ENCODE data around the gene TMEM135. TPM values are rescaled to one million over a fixed set of nuclear protein-coding genes. Genes with fewer than 3 reads are reported as not detected.

Gene TMEM135
- polyA plus RNA-seq, 1 of the 3 experiments (the other 2 are of a cell fraction) = 3.0 TPM

- no peaks in the 10 kb centered on the region for H3K79me2 ChIP-seq (ENCODE audit: insufficient read depth)
- no peaks in the 10 kb centered on the region for H3K27me3 ChIP-seq (ENCODE audit: insufficient read depth)
- no peaks in the 10 kb centered on the region for H3K36me3 ChIP-seq (replicated peaks in 1 of 2; ENCODE audit: control insufficient read depth in 1 of 2, insufficient read depth in 2 of 2, low read length in 1 of 2)
- POLR2A ChIA-PET = no interaction called here
- CTCF ChIA-PET = no interaction called here
- DNase-seq = no peak
- peaks cover 5% of the 10 kb centered on the region for H3F3A ChIP-seq (replicated peaks; ENCODE audit: insufficient read depth)
- no peak overlapping the region for H3K27ac ChIP-seq (ENCODE audit: low read depth in 2 of 2, low read length in 1 of 2)
- H3K9me2 ChIP-seq = no peaks in the 10 kb centered on the region
- H2AFZ ChIP-seq (ENCODE audit: low read depth) = no peak overlapping the region
- TF ChIP-seq PBX3 (IDR thresholded peaks at IDR 0.05) (no peak), CTCF (IDR thresholded peaks at IDR 0.05) (no peak), RAD21 (IDR thresholded peaks at IDR 0.05; ENCODE audit: low read length) (no peak), POLR2AphosphoS5 (IDR thresholded peaks at IDR 0.05; ENCODE audit: low read depth, low read length) (no peak), TAF1 (IDR thresholded peaks at IDR 0.05; ENCODE audit: borderline replicate concordance, low read depth, low read length) (no peak), USF2 (IDR thresholded peaks at IDR 0.05; ENCODE audit: borderline replicate concordance, low read depth, low read length) (no peak), ELF1 (IDR thresholded peaks at IDR 0.05) (no peak), USF1 (IDR thresholded peaks at IDR 0.05; ENCODE audit: borderline replicate concordance, low read depth) (no peak), EZH2phosphoT487 (IDR thresholded peaks at IDR 0.05; ENCODE audit: borderline replicate concordance, low read depth) (no peak)
- no peak overlapping the region for H3K4me2 ChIP-seq
- H3K9me3 ChIP-seq = no peaks in the 10 kb centered on the region
- no peaks in the 10 kb centered on the region for H4K20me1 ChIP-seq (ENCODE audit: insufficient read depth)
- H3K4me3 ChIP-seq (ENCODE audit: low read depth in 2 of 2, low read length in 1 of 2) = no peak overlapping the region
- H3K9ac ChIP-seq = no peak overlapping the region
- H3K4me1 ChIP-seq (ENCODE audit: control insufficient read depth in 1 of 2, insufficient read depth in 2 of 2, low read depth in 1 of 2, low read length in 1 of 2) = peaks cover 0 to under 1% of the 10 kb centered on the region in 2 experiments; a peak in 1 of 4 replicates
- 94% methylated on average over 2 of the region's 2 CpGs for WGBS (ENCODE audit: low lambda C conversion rate)
Observed at GRCh38 chr11:87254562-87254961, 216.8 kb downstream of the TMEM135 start.

GRCh38 chr11:87255589-87255988 lies 217.9 kb downstream of the TMEM135 start:
- Histone ChIP-seq H3F3A (replicated peaks; ENCODE audit: insufficient read depth) (peaks cover 5% of the 10 kb centered on the region), H2AFZ (ENCODE audit: low read depth) (no peak overlapping the region), H3K36me3 (replicated peaks in 1 of 2; ENCODE audit: control insufficient read depth in 1 of 2, insufficient read depth in 2 of 2, low read length in 1 of 2) (no peaks in the 10 kb centered on the region), H3K4me1 (ENCODE audit: control insufficient read depth in 1 of 2, insufficient read depth in 2 of 2, low read depth in 1 of 2, low read length in 1 of 2) (peaks cover 0 to 11% of the 10 kb centered on the region in 2 experiments; a peak in 2 of 4 replicates), H3K79me2 (ENCODE audit: insufficient read depth) (no peaks in the 10 kb centered on the region), H3K9me3 (no peaks in the 10 kb centered on the region), H3K4me2 (no peak overlapping the region), H3K27ac (ENCODE audit: low read depth in 2 of 2, low read length in 1 of 2) (no peak overlapping the region), H3K27me3 (ENCODE audit: insufficient read depth) (no peaks in the 10 kb centered on the region), H3K4me3 (ENCODE audit: low read depth in 2 of 2, low read length in 1 of 2) (no peak overlapping the region), H3K9ac (no peak overlapping the region), H3K9me2 (no peaks in the 10 kb centered on the region), H4K20me1 (ENCODE audit: insufficient read depth) (no peaks in the 10 kb centered on the region)
- ChIA-PET POLR2A (no interaction called here), CTCF (interaction anchor here (0.8 kb wide), 1 partner anchor 159 kb away, joined by 3 read pairs; no protein-coding TSS in a partner anchor)
- no peak for TF ChIP-seq FOXJ3 (CRISPR knock-in tag; IDR thresholded peaks at IDR 0.05)
- TF ChIP-seq NFIC (IDR thresholded peaks at IDR 0.05; ENCODE audit: borderline replicate concordance) = no peak
- TF ChIP-seq EZH2phosphoT487 (IDR thresholded peaks at IDR 0.05; ENCODE audit: borderline replicate concordance, low read depth) = no peak
- TF ChIP-seq FOXM1 (IDR thresholded peaks at IDR 0.05; ENCODE audit: low read depth) = no peak
- no peak for TF ChIP-seq MAX (IDR thresholded peaks at IDR 0.05; ENCODE audit: low read depth)
- no peak for TF ChIP-seq EP300 (IDR thresholded peaks at IDR 0.05; ENCODE audit: borderline replicate concordance in 1 of 2, low read depth in 1 of 2, low read length in 1 of 2)
- TF ChIP-seq RCOR1 (IDR thresholded peaks at IDR 0.05; ENCODE audit: low read length) = no peak
- TF ChIP-seq USF2 (IDR thresholded peaks at IDR 0.05; ENCODE audit: borderline replicate concordance, low read depth, low read length) = no peak
- no peak for TF ChIP-seq ELF1 (IDR thresholded peaks at IDR 0.05)
- no peak for TF ChIP-seq CTCF (IDR thresholded peaks at IDR 0.05)
- no peak for TF ChIP-seq RFX5 (IDR thresholded peaks at IDR 0.05; ENCODE audit: low read length)
- no peak for TF ChIP-seq NRF1 (IDR thresholded peaks at IDR 0.05; ENCODE audit: low read depth, low read length)
- DNase-seq = no peak

Measured in SK-N-SH (cell line).